ENCODE results near the gene TMEM150B. TPM values are rescaled to one million over a fixed set of nuclear protein-coding genes. Genes with fewer than 3 reads are reported as not detected.

Gene TMEM150B
- total and polyA plus RNA-seq, 2 donors (not counting 1 experiment from before 2014, with no cell fraction given) = 1.4 TPM; not detected in 1

GRCh38 chr19:55297267-55297666 is 27.9 kb downstream of the TMEM150B start:
- Histone ChIP-seq H3K36me3 (replicated peaks in 1 of 2; ENCODE audit: control extremely low read depth in 1 of 2, control insufficient read depth in 1 of 2, extremely low read depth in 1 of 2, insufficient read depth in 2 of 2, low read length in 1 of 2) (no peaks in the 10 kb centered on the region), H3K9ac (ENCODE audit: low read length) (no peak overlapping the region), H3K4me3 (ENCODE audit: control extremely low read depth in 1 of 5, extremely low read depth in 1 of 5, insufficient read depth in 1 of 5, low read depth in 2 of 5, low read length in 4 of 5) (no peak overlapping the region), H4K20me1 (ENCODE audit: control insufficient read depth, insufficient read depth, low read length, poor library complexity, severe bottlenecking) (no peaks in the 10 kb centered on the region), H3K9me3 (ENCODE audit: control extremely low read depth in 1 of 3, control insufficient read depth in 2 of 3, insufficient read depth in 1 of 3, low read length in 2 of 3) (no peaks in the 10 kb centered on the region), H3K27ac (ENCODE audit: low read length in 2 of 2) (no peak overlapping the region), H3K4me1 (ENCODE audit: control insufficient read depth in 2 of 2, insufficient read depth in 2 of 2, low read length in 2 of 2) (peaks cover 7 to 12% of the 10 kb centered on the region in 2 donors), H3K79me2 (ENCODE audit: control insufficient read depth, insufficient read depth, low read length) (no peaks in the 10 kb centered on the region), H3K4me2 (replicated peaks; ENCODE audit: low read depth, low read length, poor library complexity, severe bottlenecking) (no peak overlapping the region), H3K27me3 (replicated peaks in 1 of 4; ENCODE audit: control extremely low read depth in 1 of 4, control insufficient read depth in 3 of 4, insufficient read depth in 4 of 4, low read length in 3 of 4) (no peaks in the 10 kb centered on the region), H2AFZ (ENCODE audit: insufficient read depth, low read depth, low read length, poor library complexity, severe bottlenecking) (no peak overlapping the region)
- ChIA-PET CTCF (interaction anchor here (1.0 kb wide), 1 partner anchor 42 kb away, joined by 4 read pairs; the partner anchor contains the start of gene KMT5C), POLR2A (no interaction called here)
- ATAC-seq (ENCODE audit: low read depth) (no peak), DNase-seq (no peak)
- no peaks in the 10 kb centered on the region for H3K9me3 Mint-ChIP-seq (ENCODE audit: insufficient read depth)
- 91% methylated on average over 9 of the region's 10 CpGs for whole genome bisulfite sequencing (ENCODE audit: insufficient coverage)
- peaks cover 12% of the 10 kb centered on the region for H3K4me1 Mint-ChIP-seq
- H3K4me3 Mint-ChIP-seq = no peak overlapping the region
- peaks cover 6% of the 10 kb centered on the region for H3K27me3 Mint-ChIP-seq
- TF ChIP-seq EZH2 (IDR thresholded peaks at IDR 0.05; ENCODE audit: borderline replicate concordance, insufficient read depth, low read depth, low read length, poor library complexity, severe bottlenecking) (no peak), CTCF (IDR thresholded peaks at IDR 0.05) (no peak)
- intact Hi-C loops (cut with micrococcal nuclease) = no loop called here
- H3K27ac Mint-ChIP-seq = no peak overlapping the region

DNA sequence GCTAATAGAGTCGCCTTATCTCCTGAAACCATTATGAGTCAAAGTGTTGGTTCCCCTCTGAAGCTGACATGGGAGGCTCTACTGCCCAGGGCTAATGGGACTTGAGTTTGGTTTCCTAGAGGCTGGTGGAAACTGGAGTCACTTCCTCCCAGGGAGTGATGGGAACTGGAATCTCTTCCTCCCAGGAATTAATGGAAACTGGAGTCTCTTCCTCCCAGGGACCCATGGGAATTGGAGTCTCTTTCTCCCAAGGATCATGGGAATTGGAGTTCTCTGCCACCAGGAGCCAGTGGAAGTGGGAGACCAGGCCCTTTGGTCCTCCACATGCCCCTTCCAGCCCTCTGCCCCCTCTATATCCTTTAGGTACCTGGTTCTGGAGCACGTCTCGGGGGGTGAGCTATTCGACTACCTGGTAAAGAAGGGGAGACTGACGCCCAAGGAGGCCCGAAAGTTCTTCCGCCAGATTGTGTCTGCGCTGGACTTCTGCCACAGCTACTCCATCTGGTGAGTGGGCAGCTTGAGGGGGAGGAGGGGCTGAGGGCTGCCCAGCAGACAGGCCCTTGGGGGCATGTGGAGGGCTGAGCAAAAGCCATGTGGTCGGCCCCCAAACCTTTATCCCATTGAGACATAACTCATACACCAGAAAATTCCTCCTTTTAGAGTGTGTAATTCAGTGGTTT is 35.9 kb downstream of the TMEM150B start:
- no peak for ATAC-seq (ENCODE audit: low read depth)
- H2AFZ ChIP-seq (ENCODE audit: insufficient read depth, low read depth, low read length, poor library complexity, severe bottlenecking) = no peak overlapping the region
- H3K9ac ChIP-seq (ENCODE audit: low read length) = no peak overlapping the region
- H3K4me2 ChIP-seq (replicated peaks; ENCODE audit: low read depth, low read length, poor library complexity, severe bottlenecking) = no peak overlapping the region
- Mint-ChIP-seq H3K9me3 (ENCODE audit: insufficient read depth) (no peaks in the 10 kb centered on the region), H3K4me1 (peaks cover 5% of the 10 kb centered on the region), H3K27ac (no peak overlapping the region), H3K4me3 (no peak overlapping the region), H3K27me3 (no peaks in the 10 kb centered on the region)
- CTCF ChIA-PET = interaction anchor here (1.1 kb wide), 1 partner anchor 12 kb away, joined by 3 read pairs; no protein-coding TSS in a partner anchor
- H3K4me3 ChIP-seq (ENCODE audit: control extremely low read depth in 1 of 5, extremely low read depth in 1 of 5, insufficient read depth in 1 of 5, low read depth in 2 of 5, low read length in 4 of 5) = no peak overlapping the region
- H3K27me3 ChIP-seq (replicated peaks in 1 of 4; ENCODE audit: control extremely low read depth in 1 of 4, control insufficient read depth in 3 of 4, insufficient read depth in 4 of 4, low read length in 3 of 4) = no peaks in the 10 kb centered on the region
- intact Hi-C loops (cut with micrococcal nuclease) = loop anchor here (10.0 kb wide), 1 partner anchor 316 kb away; the partner anchor contains the start of genes ZNF524 and ZNF865
- TF ChIP-seq CTCF (IDR thresholded peaks at IDR 0.05) (no peak), EZH2 (IDR thresholded peaks at IDR 0.05; ENCODE audit: borderline replicate concordance, insufficient read depth, low read depth, low read length, poor library complexity, severe bottlenecking) (no peak)
- H3K4me1 ChIP-seq (ENCODE audit: control insufficient read depth in 2 of 2, insufficient read depth in 2 of 2, low read length in 2 of 2) = peaks cover 4 to 6% of the 10 kb centered on the region in 2 donors
- WGBS (ENCODE audit: insufficient coverage) = 94% methylated on average over 6 of the region's 9 CpGs
- H3K79me2 ChIP-seq (ENCODE audit: control insufficient read depth, insufficient read depth, low read length) = no peaks in the 10 kb centered on the region
- no peak overlapping the region for H3K27ac ChIP-seq (ENCODE audit: low read length in 2 of 2)
- POLR2A ChIA-PET = interaction anchor here (0.5 kb wide), 1 partner anchor 22 kb away, joined by 3 read pairs; no protein-coding TSS in a partner anchor
- H3K9me3 ChIP-seq (ENCODE audit: control extremely low read depth in 1 of 3, control insufficient read depth in 2 of 3, insufficient read depth in 1 of 3, low read length in 2 of 3) = no peaks in the 10 kb centered on the region
- no peaks in the 10 kb centered on the region for H4K20me1 ChIP-seq (ENCODE audit: control insufficient read depth, insufficient read depth, low read length, poor library complexity, severe bottlenecking)
- DNase-seq = no peak
- H3K36me3 ChIP-seq (replicated peaks in 1 of 2; ENCODE audit: control extremely low read depth in 1 of 2, control insufficient read depth in 1 of 2, extremely low read depth in 1 of 2, insufficient read depth in 2 of 2, low read length in 1 of 2) = no peaks in the 10 kb centered on the region
